Stimulated activated naive CD8-positive, alpha-beta T cell treated with anti-CD3 and anti-CD28 coated beads, Interleukin-15, Interleukin-2, amounts not matched to agents 100 ng/mL and 50 ng/mL, for 24 hours (primary cell): ENCODE data around the gene DNAJC18.
"Not testable (repeated sequence)": the region's sequence is repeated elsewhere in the genome, so short reads cannot be mapped to it uniquely, and the experiment has no call there.

Experiments used
- H3K27ac Mint-ChIP-seq: one replicate; pipeline ENCODE4 v1.8.0; 2021; ENCODE audit warnings: mild to moderate bottlenecking, mixed read lengths
- H3K27me3 Mint-ChIP-seq: one replicate; pipeline ENCODE4 v1.8.0; 2021; ENCODE audit warnings: mixed read lengths
- H3K36me3 Mint-ChIP-seq: one replicate; pipeline ENCODE4 v1.8.0; 2021; ENCODE audit warnings: low read depth, mixed read lengths
- H3K4me1 Mint-ChIP-seq: one replicate; pipeline ENCODE4 v1.8.0; 2021; ENCODE audit warnings: low read depth, mixed read lengths
- H3K4me3 Mint-ChIP-seq: one replicate; pipeline ENCODE4 v1.8.0; 2021; ENCODE audit warnings: mild to moderate bottlenecking, mixed read lengths
- H3K9me3 Mint-ChIP-seq: one replicate; pipeline ENCODE4 v1.8.0; 2021; ENCODE audit warnings: mixed read lengths

Gene DNAJC18

GRCh38 chr5:139393497-139394122, 45.7 kb downstream of the DNAJC18 start:
- Mint-ChIP-seq H3K27ac (peak overlapping the region; percentile 89), H3K27me3 (no peaks in the 10 kb centered on the region)

DNA sequence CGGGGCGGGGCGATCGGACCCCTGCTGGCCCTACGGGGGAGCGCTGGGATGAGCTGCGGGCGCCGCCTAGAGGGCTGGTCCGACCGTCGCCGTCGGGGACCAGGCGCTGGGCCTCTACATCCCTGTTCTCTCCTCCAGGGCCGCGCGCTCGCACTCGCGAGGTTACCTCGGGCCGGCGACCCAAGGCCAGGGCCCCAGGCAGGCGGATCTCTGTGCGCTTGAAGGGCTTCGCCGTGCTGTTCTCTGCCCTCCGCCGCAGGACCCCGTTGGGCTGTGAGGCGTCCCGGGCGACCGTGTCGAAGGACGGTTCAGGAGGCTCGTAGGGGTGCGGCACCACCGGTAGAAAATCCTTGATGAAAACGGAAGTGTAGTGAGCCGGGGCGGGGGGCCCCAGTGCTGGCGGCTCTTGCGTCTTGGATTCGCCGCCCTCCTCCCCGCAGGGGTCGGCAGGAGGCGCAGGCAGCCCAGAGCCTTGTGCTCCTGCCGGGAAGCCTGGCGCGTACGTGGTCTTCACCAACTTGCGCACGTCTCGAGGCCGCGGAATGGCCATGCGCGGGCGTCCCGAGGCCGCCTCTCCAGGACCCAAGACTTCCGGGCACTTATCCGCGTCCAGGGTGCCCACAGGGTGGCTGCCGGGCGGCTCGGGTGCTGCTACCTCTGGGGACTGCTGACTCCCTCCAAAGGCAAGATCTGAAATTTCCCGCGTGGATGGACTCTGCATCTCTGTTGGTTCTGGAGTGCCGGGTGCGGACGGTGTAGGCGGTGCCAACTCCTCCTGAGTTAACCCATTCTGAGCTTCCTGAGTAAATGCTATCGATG, 46.4 kb downstream of the DNAJC18 start:
- Mint-ChIP-seq H3K4me3 (peak overlapping the region; percentile 95), H3K4me1 (peaks cover 58% of the 10 kb centered on the region), H3K27me3 (no peaks in the 10 kb centered on the region), H3K9me3 (no peaks in the 10 kb centered on the region), H3K36me3 (peaks cover 5% of the 10 kb centered on the region), H3K27ac (peak overlapping the region; percentile 89)

More at GRCh38 chr5:139393497-139394122, 45.7 kb downstream of the DNAJC18 start:
- peaks cover 5% of the 10 kb centered on the region for H3K36me3 Mint-ChIP-seq
- H3K9me3 Mint-ChIP-seq: no peaks in the 10 kb centered on the region
- H3K4me3 Mint-ChIP-seq: peak overlapping the region; percentile 95
- H3K4me1 Mint-ChIP-seq: peaks cover 55% of the 10 kb centered on the region

DNA sequence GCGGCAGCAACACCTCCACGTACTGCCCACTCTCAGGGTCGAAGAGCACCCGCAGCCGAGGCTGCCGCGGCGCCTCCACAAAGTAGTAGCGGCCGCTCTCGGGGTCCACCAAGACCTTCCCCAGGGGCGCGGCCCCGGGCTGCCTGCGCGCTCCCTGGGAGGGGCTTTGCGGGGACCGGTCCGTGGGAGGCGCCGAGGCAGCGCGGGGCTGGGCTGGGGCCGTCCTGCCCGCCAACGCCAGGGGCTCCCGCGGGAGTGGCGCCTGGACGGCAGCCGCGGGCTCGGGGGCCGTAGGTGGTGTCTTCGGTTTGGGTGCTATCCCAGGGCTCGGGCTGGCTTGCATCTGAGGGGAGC, 47.0 kb downstream of the DNAJC18 start:
- H3K27ac Mint-ChIP-seq: no peak overlapping the region
- peaks cover 55% of the 10 kb centered on the region for H3K4me1 Mint-ChIP-seq
- H3K4me3 Mint-ChIP-seq: peak overlapping the region; percentile 95
- no peaks in the 10 kb centered on the region for H3K9me3 Mint-ChIP-seq
- no peaks in the 10 kb centered on the region for H3K27me3 Mint-ChIP-seq
- peaks cover 5% of the 10 kb centered on the region for H3K36me3 Mint-ChIP-seq

- peak overlapping the region; percentile 95 for H3K4me3 Mint-ChIP-seq
- H3K9me3 Mint-ChIP-seq: no peaks in the 10 kb centered on the region
- H3K4me1 Mint-ChIP-seq: peaks cover 57% of the 10 kb centered on the region
Observed at GRCh38 chr5:139391570-139392323, 47.6 kb downstream of the DNAJC18 start.

DNA sequence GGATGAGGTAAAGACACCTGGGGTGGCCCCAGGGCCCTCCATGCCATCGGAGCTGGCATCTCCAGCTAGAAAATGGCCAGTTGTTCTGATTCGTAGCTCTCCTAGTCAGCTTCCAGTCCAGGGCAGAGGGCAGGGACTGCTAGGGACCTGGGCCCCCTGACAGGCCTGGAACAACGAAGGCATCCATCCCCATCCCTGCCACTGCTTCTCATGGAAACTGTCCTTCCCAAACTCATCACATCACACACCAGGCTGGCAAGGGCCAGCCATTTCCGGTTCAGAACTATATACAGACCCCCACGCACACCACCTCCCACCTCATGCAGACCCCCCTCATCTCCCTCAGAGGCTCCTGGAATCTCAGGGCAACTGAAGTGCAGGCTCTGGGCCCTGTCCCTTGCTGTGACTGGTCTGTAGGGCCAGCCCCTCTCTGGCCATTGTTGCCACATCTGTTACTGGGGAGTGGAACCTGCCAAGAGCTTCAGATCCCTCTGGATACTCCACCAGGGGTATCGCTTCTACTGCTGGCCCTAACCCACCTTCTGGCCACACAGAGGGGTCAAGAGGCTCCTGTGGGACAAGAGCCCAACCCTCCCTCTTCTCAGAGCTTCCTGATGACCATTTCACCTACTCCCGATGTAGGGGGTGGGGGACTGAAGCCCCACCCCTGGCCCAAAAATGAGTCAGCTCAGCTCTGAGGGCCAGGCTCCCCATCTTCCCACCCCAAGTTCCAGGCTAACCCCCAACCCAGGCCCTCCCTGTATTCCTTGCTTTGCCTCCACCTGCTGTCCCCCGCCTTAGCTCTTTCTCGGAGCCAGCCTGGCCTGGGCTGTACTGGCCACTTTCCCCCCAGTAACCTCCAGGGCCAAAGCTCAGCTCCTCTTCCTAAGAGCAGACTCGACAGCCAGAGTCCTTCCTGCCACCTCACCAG, 48.4 kb downstream of the DNAJC18 start:
- Mint-ChIP-seq H3K36me3 (peaks cover under 1% of the 10 kb centered on the region), H3K9me3 (no peaks in the 10 kb centered on the region), H3K4me3 (peak overlapping the region; percentile 95), H3K27me3 (no peaks in the 10 kb centered on the region), H3K27ac (peak overlapping the region; percentile 98), H3K4me1 (peaks cover 57% of the 10 kb centered on the region)

More at GRCh38 chr5:139391570-139392323, 47.6 kb downstream of the DNAJC18 start:
- peaks cover 5% of the 10 kb centered on the region for H3K36me3 Mint-ChIP-seq
- H3K27ac Mint-ChIP-seq: peak overlapping the region; percentile 98
- no peaks in the 10 kb centered on the region for H3K27me3 Mint-ChIP-seq

DNA sequence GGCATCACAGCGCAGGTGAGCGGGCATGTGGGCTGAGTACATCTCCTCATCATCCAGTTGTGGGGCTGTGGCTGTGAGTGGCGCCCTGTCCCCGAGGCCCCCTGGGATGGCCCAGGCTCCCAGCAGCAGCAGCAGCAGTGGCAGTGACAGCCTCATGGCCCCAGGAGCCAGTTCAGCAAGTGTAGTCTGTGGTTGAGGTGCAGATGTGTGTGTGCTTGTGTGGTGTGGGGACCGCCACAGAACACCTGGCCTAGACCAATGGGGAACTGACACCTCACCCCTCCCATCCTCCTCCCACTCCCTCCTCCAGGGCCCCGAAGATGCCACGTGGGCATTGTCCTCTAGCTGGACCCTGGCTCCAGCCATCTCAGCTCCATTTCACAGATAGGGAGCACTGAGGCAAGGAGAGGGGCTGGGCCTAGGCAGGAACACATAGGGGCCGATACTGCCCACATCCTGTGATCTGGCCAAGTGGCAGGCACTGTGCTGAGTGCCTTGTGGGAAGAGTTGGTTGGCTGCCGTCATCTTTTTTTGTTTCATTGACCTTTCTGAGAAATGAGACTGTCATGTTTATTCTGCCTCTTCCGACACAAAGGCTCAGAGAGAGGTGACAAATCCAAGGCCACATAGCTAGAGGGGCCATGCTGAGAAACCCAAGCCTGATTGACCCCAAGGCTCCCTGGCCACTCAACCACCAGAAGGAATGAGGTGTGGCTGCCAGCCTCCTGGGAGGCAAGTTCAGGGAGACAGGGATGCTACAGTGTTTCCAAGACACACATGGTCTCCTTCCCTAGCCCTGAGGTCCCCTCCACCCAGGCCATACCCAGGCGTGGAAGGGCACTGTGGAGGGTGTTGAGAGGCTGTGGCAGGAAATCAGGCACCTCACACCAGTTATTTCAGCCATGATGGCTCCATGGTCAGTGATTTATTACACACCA, 49.4 kb downstream of the DNAJC18 start, which contains the start of gene MZB1:
MZB1 (minus strand) TSS at position 213 of the 938 bp plus-strand sequence; CDS start at position 156, 57 bp downstream.
- Mint-ChIP-seq H3K9me3 (no peaks in the 10 kb centered on the region), H3K4me3 (peak within 1 kb of the TSS; percentile 95), H3K36me3 (no peaks in the 10 kb centered on the region), H3K4me1 (peaks cover 67% of the 10 kb centered on the region), H3K27ac (peak within 1 kb of the TSS; percentile 98), H3K27me3 (no peaks in the 10 kb centered on the region)

GRCh38 chr5:139388198-139388821, 51.0 kb downstream of the DNAJC18 start:
- Mint-ChIP-seq H3K27ac (peak overlapping the region; percentile 55), H3K9me3 (no peaks in the 10 kb centered on the region), H3K27me3 (no peaks in the 10 kb centered on the region), H3K36me3 (no peaks in the 10 kb centered on the region), H3K4me1 (peaks cover 72% of the 10 kb centered on the region), H3K4me3 (peak overlapping the region; percentile 81)

DNA sequence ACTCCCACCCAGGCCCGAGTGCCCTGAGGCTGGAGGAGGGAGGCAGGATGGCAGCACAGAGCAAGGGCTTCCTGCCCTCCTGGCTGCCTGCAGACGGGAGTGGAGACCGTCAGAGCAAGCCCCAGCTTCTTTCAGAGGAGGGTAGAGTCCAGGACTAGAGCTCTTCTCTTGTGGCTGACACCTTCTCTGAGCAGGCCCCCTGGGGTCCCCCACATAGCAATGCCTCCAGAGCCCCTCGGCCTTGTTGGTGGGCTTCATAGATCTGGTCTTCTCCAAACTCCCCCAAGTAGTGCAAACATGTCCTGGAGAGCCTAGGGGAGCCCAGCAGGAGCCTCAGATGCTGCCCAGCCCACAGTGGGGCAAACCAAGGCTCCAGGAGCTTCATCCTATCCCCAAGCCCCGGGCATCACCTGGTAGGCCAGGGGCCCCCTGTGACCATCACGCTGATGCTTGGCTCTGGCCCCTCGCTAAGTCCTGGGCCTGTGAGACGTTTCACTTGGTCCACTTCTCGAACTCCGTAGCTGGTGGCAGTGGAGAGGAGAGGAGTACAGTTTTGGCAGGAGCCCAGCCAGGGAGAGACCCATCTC, 51.6 kb downstream of the DNAJC18 start:
- Mint-ChIP-seq H3K4me1 (peaks cover 65% of the 10 kb centered on the region), H3K27me3 (no peaks in the 10 kb centered on the region), H3K27ac (peak overlapping the region; percentile 55), H3K9me3 (no peaks in the 10 kb centered on the region), H3K4me3 (peak overlapping the region; percentile 81), H3K36me3 (no peaks in the 10 kb centered on the region)

DNA sequence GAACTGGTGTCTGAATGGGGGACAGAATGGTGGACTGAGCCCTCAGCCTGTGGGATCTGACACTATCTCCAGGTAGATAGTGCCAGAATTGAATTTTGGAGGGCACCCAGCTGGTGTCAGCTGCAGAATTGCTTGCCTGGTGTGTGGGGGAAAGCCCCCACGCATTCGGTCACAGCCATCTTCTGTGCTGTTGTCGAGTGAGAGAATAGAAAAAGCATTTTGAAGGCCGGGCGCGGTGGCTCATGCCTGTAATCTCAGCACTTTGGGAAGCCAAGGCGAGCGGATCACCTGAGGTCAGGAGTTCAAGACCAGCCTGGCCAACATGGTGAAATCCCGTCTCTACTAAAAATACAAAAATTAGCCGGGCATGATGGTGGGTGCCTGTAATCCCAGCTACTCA, 52.4 kb downstream of the DNAJC18 start:
- H3K27ac Mint-ChIP-seq, H3K9me3 Mint-ChIP-seq, H3K36me3 Mint-ChIP-seq, H3K4me3 Mint-ChIP-seq, H3K27me3 Mint-ChIP-seq: not testable (repeated sequence)
- H3K4me1 Mint-ChIP-seq: peaks cover 64% of the 10 kb centered on the region

DNA sequence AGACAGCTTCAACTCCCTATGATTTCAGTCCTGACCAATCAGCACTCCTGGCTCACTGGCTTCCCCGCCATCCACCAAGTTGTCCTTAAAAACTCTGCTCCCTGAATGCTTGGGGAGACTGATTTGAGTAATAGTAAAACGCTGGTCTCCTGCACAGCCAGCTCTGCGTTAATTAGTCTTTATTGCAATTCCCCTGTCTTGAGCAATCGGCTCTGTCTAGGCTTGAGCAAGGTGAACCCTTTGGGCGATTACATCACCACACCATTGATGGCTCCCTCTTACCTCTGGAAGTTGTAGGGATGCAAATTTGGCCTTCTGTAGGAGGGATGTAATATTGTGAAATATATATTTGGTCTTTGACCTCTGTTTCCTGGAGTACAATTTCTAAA, 53.3 kb downstream of the DNAJC18 start:
- Mint-ChIP-seq H3K27me3 (no peaks in the 10 kb centered on the region), H3K36me3 (no peaks in the 10 kb centered on the region), H3K4me3 (peak overlapping the region; percentile 2), H3K4me1 (peaks cover 55% of the 10 kb centered on the region), H3K9me3 (no peaks in the 10 kb centered on the region), H3K27ac (no peak overlapping the region)

GRCh38 chr5:139385061-139386049, 54.0 kb downstream of the DNAJC18 start:
- H3K36me3 Mint-ChIP-seq: no peaks in the 10 kb centered on the region
- H3K4me1 Mint-ChIP-seq: peaks cover 48% of the 10 kb centered on the region
- peak overlapping the region; percentile 63 for H3K4me3 Mint-ChIP-seq
- no peaks in the 10 kb centered on the region for H3K9me3 Mint-ChIP-seq
- H3K27ac Mint-ChIP-seq: peak overlapping the region; percentile 49
- H3K27me3 Mint-ChIP-seq: no peaks in the 10 kb centered on the region

GRCh38 chr5:139384591-139385051, 54.7 kb downstream of the DNAJC18 start:
- Mint-ChIP-seq H3K36me3 (no peaks in the 10 kb centered on the region), H3K4me1 (peaks cover 41% of the 10 kb centered on the region), H3K27ac (peak overlapping the region; percentile 49), H3K4me3 (peak overlapping the region; percentile 63), H3K27me3 (no peaks in the 10 kb centered on the region), H3K9me3 (no peaks in the 10 kb centered on the region)
